OCI-M1 (cell line): ENCODE data around the gene ASTE1.
A peak's percentile ranks its signal among the peaks of the same experiment; 100 is the strongest.
"Not testable (repeated sequence)": the region's sequence is repeated elsewhere in the genome, so short reads cannot be mapped to it uniquely, and the experiment has no call there.

Source experiments
- DNase-seq: peaks from one replicate; lab custom pipeline; 2025; lab: John Stamatoyannopoulos, UW

The ASTE1 gene

GRCh38 chr3:131008326-131008725, 18.3 kb downstream of the ASTE1 start:
- no peak for DNase-seq

GRCh38 chr3:131007782-131008181, 18.8 kb downstream of the ASTE1 start:
- DNase-seq: no peak

GRCh38 chr3:131007256-131007655, 19.4 kb downstream of the ASTE1 start:
- no peak for DNase-seq

- DNase-seq: no peak
These were observed 22.0 kb downstream of the ASTE1 start for GRCh38 chr3:131004603-131005002.

- no peak for DNase-seq
These were observed 25.6 kb downstream of the ASTE1 start for GRCh38 chr3:131001071-131001470.

- peak; percentile 61 for DNase-seq
These were observed 29.3 kb downstream of the ASTE1 start for GRCh38 chr3:130997289-130997688.

GRCh38 chr3:130992344-130992743, 34.3 kb downstream of the ASTE1 start:
- DNase-seq: no peak

GRCh38 chr3:130991126-130991525, 35.5 kb downstream of the ASTE1 start:
- DNase-seq: no peak

- no peak for DNase-seq
These were observed 36.3 kb downstream of the ASTE1 start for GRCh38 chr3:130990282-130990681.

- no peak for DNase-seq
These were observed 45.2 kb downstream of the ASTE1 start for GRCh38 chr3:130981469-130981868.

GRCh38 chr3:130979117-130979516, 47.5 kb downstream of the ASTE1 start:
- DNase-seq: no peak

GRCh38 chr3:130976706-130977105, 49.9 kb downstream of the ASTE1 start:
- no peak for DNase-seq

- DNase-seq: no peak
These were observed 51.4 kb downstream of the ASTE1 start for GRCh38 chr3:130975251-130975650.

GRCh38 chr3:130974201-130974600, 52.4 kb downstream of the ASTE1 start:
- no peak for DNase-seq

GRCh38 chr3:130973406-130973805, 53.2 kb downstream of the ASTE1 start:
- no peak for DNase-seq

GRCh38 chr3:130972592-130972991, 54.0 kb downstream of the ASTE1 start:
- DNase-seq: not testable (repeated sequence)

GRCh38 chr3:130971208-130971607, 55.4 kb downstream of the ASTE1 start:
- no peak for DNase-seq

- no peak for DNase-seq
These were observed 57.0 kb downstream of the ASTE1 start for GRCh38 chr3:130969621-130970020.

- DNase-seq: no peak
These were observed 58.4 kb downstream of the ASTE1 start for GRCh38 chr3:130968221-130968620.

GRCh38 chr3:130967281-130967680, 59.3 kb downstream of the ASTE1 start:
- no peak for DNase-seq

- no peak for DNase-seq
These were observed 62.7 kb downstream of the ASTE1 start for GRCh38 chr3:130963878-130964277.
